NCI-H82 (cell line): ENCODE results near the gene PPP1R1A.

ENCODE experiments used
- DNase-seq: peaks from one replicate; lab custom pipeline; 2025; lab: John Stamatoyannopoulos, UW

Gene PPP1R1A

GRCh38 chr12:54603173-54603814 lies 14.8 kb upstream of the PPP1R1A start:
- peak; percentile 64 for DNase-seq

DNA sequence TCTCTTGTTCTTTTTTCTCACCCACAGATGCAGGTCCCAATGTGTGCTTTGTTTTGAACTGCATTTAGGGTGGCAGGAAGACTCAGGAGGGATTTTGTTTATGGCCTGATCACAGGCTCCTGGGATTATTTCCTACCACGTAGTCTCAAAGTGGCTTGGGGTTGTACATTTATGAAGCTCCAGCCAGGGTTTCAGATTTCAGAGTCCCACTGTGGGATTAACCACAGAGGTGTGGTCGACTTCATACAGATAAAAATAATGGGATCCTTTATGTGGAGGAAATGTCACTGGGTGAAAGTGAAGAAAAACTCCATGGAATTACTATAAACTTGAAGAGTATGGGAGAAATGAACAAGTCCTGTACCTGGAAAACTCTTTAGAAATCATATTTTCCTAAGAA lies 14.2 kb upstream of the PPP1R1A start:
- no peak for DNase-seq

GRCh38 chr12:54601841-54602240 lies 13.4 kb upstream of the PPP1R1A start:
- peak; percentile 32 for DNase-seq

DNA sequence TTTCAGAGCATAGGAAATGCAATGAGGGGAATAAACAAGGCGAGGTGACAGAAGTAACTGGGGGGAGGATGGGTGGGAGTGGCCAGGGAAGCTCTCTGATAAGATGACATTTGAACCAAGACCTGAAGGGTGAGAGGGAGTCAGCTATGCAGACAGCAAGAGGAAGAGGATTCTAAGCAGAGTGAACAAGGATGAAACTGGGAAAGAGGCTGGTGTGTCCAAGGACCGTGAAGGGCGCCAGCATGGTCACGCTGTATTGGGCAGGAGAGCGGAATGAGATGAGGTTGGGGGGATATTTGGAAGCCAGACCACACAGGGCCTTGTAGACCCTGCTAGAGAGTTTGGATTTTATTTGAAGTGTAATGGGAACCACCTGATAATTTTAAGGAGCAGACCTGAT lies 10.5 kb upstream of the PPP1R1A start:
- DNase-seq, result no peak

GRCh38 chr12:54596526-54596946 lies 8.1 kb upstream of the PPP1R1A start:
- DNase-seq, result peak; percentile 80

- no peak for DNase-seq
Measured at GRCh38 chr12:54595471-54595870, 7.0 kb upstream of the PPP1R1A start.

DNA sequence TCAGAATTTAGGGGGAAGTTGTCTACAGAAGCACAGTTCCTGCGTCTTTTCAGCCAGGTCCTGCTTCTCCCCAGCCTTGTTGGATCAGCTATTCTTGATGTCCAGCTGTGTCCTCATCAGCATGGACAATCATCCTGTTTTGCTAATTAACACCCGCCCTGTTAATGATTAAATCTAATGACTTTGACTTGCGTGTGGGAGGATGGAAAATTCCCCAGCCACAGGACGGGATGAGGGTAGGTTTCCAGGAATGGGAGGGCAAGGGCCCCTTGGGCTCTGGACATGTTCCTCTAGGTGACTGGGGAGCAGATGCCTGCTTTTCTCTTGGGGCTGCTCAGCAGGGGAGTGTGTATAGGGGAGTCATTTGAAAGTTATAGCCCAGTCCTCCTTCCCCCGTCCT lies 5.3 kb upstream of the PPP1R1A start:
- no peak for DNase-seq

DNA sequence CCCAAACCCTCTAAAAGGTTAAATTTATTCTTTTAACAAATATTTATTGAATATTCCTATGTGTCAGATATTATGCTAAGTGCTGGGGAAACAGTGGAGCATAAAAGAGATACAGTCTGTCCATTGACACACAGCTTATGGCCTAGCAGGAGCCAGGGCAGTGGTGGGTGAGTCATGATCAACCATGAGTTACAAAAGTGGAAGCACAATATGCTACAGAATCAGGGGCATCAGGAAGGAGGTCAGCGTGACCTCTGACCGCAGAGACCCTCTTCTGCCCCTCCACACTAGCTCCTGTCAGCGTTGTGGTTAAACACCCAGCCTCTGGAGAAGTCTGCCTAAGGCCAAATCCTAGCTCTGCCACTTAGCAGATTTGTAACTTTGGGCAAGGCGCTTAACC lies 4.7 kb upstream of the PPP1R1A start:
- DNase-seq, result no peak

GRCh38 chr12:54592316-54592715 lies 3.9 kb upstream of the PPP1R1A start:
- no peak for DNase-seq

GRCh38 chr12:54590978-54591591 lies 2.6 kb upstream of the PPP1R1A start:
- DNase-seq, result no peak

- DNase-seq, result no peak
Measured at GRCh38 chr12:54589964-54590363, 1.5 kb upstream of the PPP1R1A start.

DNA sequence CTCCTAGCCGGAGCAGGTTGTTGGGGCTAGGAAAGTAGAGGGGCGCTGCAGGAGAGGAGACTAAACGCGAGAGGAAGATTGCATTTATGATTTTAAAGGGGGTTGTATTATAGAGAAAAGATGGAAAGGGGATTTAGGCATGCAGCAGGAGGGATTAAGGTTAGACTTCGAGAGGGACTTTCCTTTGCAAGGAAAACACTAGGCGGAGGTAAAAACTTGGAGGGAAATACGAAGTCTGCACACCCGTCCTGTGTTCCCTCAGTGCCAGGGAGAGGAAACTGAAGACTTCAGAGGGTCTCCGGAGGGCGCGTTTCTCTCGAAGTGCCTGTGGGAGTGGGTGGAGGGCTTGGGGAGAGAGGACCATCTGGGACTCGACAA lies 420 bp upstream of the PPP1R1A start:
- DNase-seq, result no peak

DNA sequence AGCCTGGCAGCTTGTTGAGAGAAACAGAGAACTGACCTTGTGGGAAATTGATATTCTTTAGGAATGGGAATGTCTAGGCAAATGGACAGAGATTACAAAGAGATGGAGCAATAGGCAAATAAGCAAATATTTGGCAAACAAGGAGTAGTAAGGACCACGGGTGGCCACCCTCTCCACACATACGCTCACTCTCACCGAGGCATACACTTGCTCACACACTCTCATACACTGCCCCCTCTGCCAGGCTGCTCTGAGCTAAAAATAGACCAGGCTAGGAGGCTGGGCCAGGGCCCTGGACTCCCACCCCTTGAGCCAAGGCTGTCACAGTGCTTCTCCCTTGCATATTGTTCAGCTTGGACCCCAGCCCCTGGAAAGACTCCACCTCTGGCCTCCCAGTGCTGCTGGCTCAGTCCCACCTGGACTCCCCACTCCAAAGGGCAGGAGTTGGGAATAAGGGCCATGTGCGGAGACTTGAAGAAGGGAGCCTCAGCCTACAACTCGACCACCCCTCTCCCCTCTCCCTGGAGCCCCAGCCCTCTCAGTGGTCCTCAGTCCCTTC lies 1.1 kb downstream of the PPP1R1A start:
- no peak for DNase-seq

DNA sequence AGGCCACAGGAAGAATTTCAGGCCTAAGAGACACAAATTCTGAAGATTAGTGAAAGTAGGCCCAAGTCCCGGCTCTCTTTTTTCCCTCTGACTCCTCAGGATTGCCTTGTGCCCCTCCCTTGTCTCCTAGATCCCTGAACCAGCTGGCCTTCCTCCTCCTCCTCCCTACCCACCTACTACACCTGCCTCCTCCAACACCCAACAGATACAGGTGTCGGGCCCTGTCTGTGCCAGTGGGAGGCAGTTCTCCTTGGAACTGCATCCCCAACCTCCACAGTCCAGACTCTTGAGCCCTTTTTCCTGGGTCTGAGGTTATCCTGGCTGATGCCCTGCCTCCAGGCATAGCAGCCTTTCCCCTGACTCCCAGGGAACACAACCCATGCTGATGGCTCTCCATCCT lies 1.8 kb downstream of the PPP1R1A start:
- DNase-seq, result no peak

- DNase-seq, result no peak
Measured at GRCh38 chr12:54585243-54585642, 3.2 kb downstream of the PPP1R1A start.

- no peak for DNase-seq
Measured at GRCh38 chr12:54584128-54584527, 4.3 kb downstream of the PPP1R1A start.

DNA sequence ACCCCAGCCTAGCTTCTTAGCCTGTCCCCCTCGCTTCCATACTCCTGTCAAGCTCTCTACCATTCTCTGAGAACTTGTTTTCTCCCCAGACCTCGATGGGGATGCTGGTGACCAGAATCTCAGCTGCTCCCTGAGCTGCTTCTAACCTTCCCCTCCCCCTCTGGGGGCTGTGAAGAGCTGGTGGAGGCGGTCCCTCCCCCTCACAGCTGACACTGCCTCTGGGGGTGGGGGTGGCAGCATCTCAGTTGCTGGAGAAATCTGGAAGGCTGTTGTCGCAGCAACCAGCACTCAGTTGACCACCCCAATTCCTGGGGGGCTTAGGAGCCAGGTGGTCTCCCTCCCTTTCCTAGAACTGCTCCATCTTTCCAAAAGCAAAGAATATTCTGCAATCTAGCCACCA lies 4.7 kb downstream of the PPP1R1A start:
- DNase-seq, result no peak

- no peak for DNase-seq
Measured at GRCh38 chr12:54581412-54581811, 7.0 kb downstream of the PPP1R1A start.

DNA sequence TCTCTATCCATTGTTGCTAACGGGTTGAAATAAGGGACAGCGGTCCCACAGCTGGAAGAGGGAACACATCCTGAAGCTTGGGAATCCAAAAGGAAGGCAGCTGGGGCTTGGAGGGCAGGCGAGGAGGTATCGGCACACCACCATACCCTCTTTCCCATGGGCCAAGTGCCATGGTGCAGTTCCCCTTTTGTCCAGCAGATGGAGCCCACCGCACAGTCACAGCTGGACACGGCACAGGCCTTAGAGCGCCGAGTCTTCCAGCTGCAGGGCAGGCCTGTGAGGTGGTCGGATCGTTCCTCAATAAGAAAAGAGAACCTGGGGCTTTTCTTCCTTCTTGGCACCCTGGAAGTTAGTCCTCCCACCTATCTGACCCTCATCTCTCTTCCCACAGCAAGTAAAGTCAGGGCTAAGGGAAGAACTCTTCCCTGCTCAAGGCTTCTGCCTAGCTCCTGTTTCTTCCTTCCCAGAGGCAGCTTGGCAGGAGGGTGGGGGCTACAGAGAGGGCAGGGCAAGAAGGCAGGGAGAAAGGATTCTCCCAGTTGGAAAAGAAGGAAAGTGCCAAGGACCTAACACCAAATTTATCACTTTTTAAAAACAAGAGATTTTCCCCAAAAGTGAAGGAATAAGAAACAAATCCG lies 8.6 kb downstream of the PPP1R1A start:
- peak; percentile 78 for DNase-seq

- no peak for DNase-seq
Measured at GRCh38 chr12:54579258-54579657, 9.2 kb downstream of the PPP1R1A start.

DNA sequence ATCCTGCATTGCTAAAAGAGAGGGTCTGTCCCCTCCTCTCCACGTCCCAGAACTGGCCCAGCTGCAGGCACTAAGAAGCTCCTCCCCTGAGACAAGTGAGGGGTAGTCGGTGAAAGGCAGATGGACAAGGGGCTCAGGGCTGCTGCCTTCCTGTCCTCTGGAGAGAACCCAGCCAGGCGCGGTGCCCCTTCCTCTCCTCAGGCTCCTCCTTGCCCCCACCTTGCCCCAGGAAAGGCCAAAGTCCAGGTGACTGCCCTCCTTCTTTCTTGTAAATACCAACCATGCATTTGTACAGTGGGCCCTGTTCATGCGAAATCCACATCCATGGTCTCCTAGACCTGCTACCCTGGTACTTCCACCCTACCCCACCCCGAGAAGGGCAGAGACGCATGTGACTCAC lies 9.7 kb downstream of the PPP1R1A start:
- no peak for DNase-seq

DNA sequence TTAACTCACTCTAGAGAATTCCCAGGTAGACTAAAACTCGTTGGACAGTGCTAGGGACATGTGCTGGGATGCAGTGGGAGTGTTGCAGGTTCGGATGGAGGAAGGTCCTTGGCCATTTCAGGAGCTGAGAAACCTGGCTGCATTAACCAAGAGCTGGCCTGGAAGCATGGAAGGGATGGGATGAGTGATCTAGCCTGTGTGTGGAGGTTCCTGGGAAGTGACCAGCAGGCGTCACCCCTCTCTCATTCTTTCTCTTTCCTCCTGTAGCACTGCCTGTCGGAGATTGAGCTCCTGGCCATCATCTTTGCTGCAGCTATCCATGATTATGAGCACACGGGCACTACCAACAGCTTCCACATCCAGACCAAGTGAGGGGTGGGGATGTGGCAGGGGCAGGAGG lies 15.6 kb downstream of the PPP1R1A start:
- no peak for DNase-seq
